ENCODE measurements around the gene METTL9.
"Not testable (repeated sequence)": the region's sequence is repeated elsewhere in the genome, so short reads cannot be mapped to it uniquely, and the experiment has no call there.

METTL9 gene

GRCh38 chr16:21574372-21574771 lies 25.0 kb upstream of the METTL9 start:
- no peaks in the 10 kb centered on the region for H3K36me3 ChIP-seq (ENCODE audit: insufficient read depth, low read length)
- no peak overlapping the region for H3K9ac ChIP-seq (ENCODE audit: insufficient read length)
- no peak for DNase-seq (ENCODE audit: low read depth, low spot score)
- no peak overlapping the region for H3K27ac ChIP-seq
- H3K9me3 ChIP-seq (ENCODE audit: low read depth, low read length), result no peaks in the 10 kb centered on the region
- TF ChIP-seq POLR2AphosphoS5 (IDR thresholded peaks at IDR 0.05; ENCODE audit: borderline replicate concordance, low read depth, low read length) (no peak), EZH2 (IDR thresholded peaks at IDR 0.05) (no peak), FOXP2 (optimal IDR thresholded peaks at IDR 0.05; ENCODE audit: control extremely low read depth, extremely low read length, insufficient read depth) (no peak)
- H3K4me3 ChIP-seq, result no peak overlapping the region

- not testable (repeated sequence) for H3K27ac ChIP-seq; DNase-seq (ENCODE audit: low read depth, low spot score); H3K4me3 ChIP-seq; H3K36me3 ChIP-seq (ENCODE audit: insufficient read depth, low read length); H3K9me3 ChIP-seq (ENCODE audit: low read depth, low read length); H3K9ac ChIP-seq (ENCODE audit: insufficient read length)
Measured at GRCh38 chr16:21576323-21576722, 23.1 kb upstream of the METTL9 start.

GRCh38 chr16:21577487-21577886 lies 21.9 kb upstream of the METTL9 start:
- not testable (repeated sequence) for H3K36me3 ChIP-seq (ENCODE audit: insufficient read depth, low read length); H3K4me3 ChIP-seq; DNase-seq (ENCODE audit: low read depth, low spot score); H3K9ac ChIP-seq (ENCODE audit: insufficient read length); H3K27ac ChIP-seq; H3K9me3 ChIP-seq (ENCODE audit: low read depth, low read length)

DNA sequence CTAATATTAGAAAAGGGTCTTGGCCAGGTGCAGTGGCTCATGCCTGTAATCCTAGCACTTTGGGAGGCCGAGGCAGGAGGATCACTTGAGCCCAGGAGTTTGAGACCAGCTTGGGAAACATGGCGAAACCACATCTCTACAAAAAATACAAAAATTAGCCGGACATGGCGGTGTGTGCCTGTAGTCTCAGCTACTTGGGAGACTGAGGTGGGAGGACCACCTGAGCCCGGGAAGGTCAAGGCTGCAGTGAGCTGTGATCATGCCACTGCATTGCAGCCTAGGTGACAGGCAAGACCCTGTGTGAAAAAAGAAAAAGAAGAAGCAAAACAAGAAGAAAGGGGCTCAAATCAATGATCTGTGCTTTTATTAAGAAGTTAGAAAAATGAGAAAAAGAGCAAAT lies 21.1 kb upstream of the METTL9 start:
- not testable (repeated sequence) for H3K4me3 ChIP-seq; H3K27ac ChIP-seq; H3K36me3 ChIP-seq (ENCODE audit: insufficient read depth, low read length); H3K9ac ChIP-seq (ENCODE audit: insufficient read length); DNase-seq (ENCODE audit: low read depth, low spot score); H3K9me3 ChIP-seq (ENCODE audit: low read depth, low read length)

GRCh38 chr16:21580131-21580530 lies 19.2 kb upstream of the METTL9 start:
- not testable (repeated sequence) for H3K9me3 ChIP-seq (ENCODE audit: low read depth, low read length); H3K36me3 ChIP-seq (ENCODE audit: insufficient read depth, low read length); DNase-seq (ENCODE audit: low read depth, low spot score); H3K9ac ChIP-seq (ENCODE audit: insufficient read length); H3K27ac ChIP-seq; H3K4me3 ChIP-seq

DNA sequence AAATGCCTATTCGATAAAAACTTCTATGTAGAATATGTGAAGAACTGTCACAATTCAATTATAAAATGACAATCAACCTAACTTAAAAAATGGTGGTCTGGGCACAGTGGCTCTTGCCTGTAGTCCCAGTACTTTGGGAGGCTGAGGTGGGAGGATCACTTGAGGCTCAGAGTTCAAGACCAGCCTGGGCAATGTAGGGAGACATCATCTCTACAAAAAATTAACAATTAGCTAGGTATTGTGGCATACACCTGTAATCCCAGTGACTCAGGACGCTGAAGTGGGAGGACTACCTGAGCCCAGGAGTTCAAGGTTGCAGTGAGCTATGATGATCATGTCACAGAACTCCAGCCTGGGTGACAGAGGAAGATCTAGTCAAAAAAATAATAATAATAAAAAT lies 18.6 kb upstream of the METTL9 start:
- H3K9ac ChIP-seq (ENCODE audit: insufficient read length), result no peak overlapping the region
- TF ChIP-seq EZH2 (IDR thresholded peaks at IDR 0.05) (no peak), FOXP2 (optimal IDR thresholded peaks at IDR 0.05; ENCODE audit: control extremely low read depth, extremely low read length, insufficient read depth) (no peak), POLR2AphosphoS5 (IDR thresholded peaks at IDR 0.05; ENCODE audit: borderline replicate concordance, low read depth, low read length) (no peak)

GRCh38 chr16:21584817-21585216 lies 14.6 kb upstream of the METTL9 start:
- TF ChIP-seq POLR2AphosphoS5 (IDR thresholded peaks at IDR 0.05; ENCODE audit: borderline replicate concordance, low read depth, low read length), result no peak
- no peak for TF ChIP-seq EZH2 (IDR thresholded peaks at IDR 0.05)
- no peak for TF ChIP-seq FOXP2 (optimal IDR thresholded peaks at IDR 0.05; ENCODE audit: control extremely low read depth, extremely low read length, insufficient read depth)
- no peak overlapping the region for H3K4me3 ChIP-seq
- no peak for DNase-seq (ENCODE audit: low read depth, low spot score)
- no peak overlapping the region for H3K27ac ChIP-seq
- no peaks in the 10 kb centered on the region for H3K9me3 ChIP-seq (ENCODE audit: low read depth, low read length)
- H3K36me3 ChIP-seq (ENCODE audit: insufficient read depth, low read length), result no peaks in the 10 kb centered on the region
- H3K9ac ChIP-seq (ENCODE audit: insufficient read length), result no peak overlapping the region

More for the DNA sequence above, 18.6 kb upstream of the METTL9 start:
- H3K4me3 ChIP-seq, result no peak overlapping the region
- no peak overlapping the region for H3K27ac ChIP-seq
- no peaks in the 10 kb centered on the region for H3K36me3 ChIP-seq (ENCODE audit: insufficient read depth, low read length)
- no peak for DNase-seq (ENCODE audit: low read depth, low spot score)
- H3K9me3 ChIP-seq (ENCODE audit: low read depth, low read length), result no peaks in the 10 kb centered on the region

GRCh38 chr16:21588593-21588992 lies 10.8 kb upstream of the METTL9 start:
- not testable (repeated sequence) for H3K36me3 ChIP-seq (ENCODE audit: insufficient read depth, low read length); DNase-seq (ENCODE audit: low read depth, low spot score); H3K27ac ChIP-seq; H3K9me3 ChIP-seq (ENCODE audit: low read depth, low read length); H3K4me3 ChIP-seq; H3K9ac ChIP-seq (ENCODE audit: insufficient read length)

DNA sequence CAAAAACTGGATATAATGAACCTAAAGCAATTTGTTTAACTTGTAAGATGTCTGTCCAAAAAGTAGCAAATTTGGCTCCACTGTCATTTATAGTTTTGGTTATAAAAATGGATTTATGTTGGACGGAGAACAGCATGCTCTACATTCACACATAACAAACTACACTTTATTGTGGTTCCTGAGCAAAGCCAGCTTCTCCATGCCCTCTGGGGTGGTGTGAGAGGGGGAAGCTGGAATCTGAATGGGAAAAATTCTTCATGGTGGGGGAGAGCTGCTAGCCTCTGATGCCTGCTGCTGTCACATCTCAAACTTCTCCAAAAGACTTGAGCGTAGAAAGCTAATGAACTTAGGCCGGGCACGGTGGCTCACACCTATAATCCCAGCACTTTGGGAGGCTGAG lies 9.8 kb upstream of the METTL9 start:
- Histone ChIP-seq H3K27ac (no peak overlapping the region), H3K4me3 (no peak overlapping the region), H3K36me3 (ENCODE audit: insufficient read depth, low read length) (no peaks in the 10 kb centered on the region), H3K9me3 (ENCODE audit: low read depth, low read length) (no peaks in the 10 kb centered on the region), H3K9ac (ENCODE audit: insufficient read length) (no peak overlapping the region)
- no peak for TF ChIP-seq POLR2AphosphoS5 (IDR thresholded peaks at IDR 0.05; ENCODE audit: borderline replicate concordance, low read depth, low read length)
- TF ChIP-seq FOXP2 (optimal IDR thresholded peaks at IDR 0.05; ENCODE audit: control extremely low read depth, extremely low read length, insufficient read depth), result no peak
- no peak for TF ChIP-seq EZH2 (IDR thresholded peaks at IDR 0.05)
- no peak for DNase-seq (ENCODE audit: low read depth, low spot score)

DNA sequence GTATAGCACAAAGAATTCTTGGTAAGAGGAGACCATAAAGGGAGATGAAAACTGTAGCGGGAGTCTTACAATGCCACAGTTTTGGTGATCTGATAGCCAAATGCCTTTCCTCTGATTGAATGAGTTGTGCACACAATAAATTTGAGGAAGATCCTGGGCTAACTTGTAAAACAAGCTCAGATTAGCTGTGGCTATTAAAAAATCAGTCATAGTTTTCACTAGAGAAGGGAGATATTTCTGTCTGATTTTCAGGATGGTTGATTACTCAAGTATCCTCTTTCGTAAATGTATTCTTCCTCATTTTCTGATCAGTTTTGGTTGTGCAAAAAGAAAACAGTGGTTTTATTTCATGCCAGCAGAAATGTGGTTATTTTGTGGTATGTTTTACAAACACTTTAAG lies 9.1 kb upstream of the METTL9 start:
- Histone ChIP-seq H3K27ac (peak overlapping the region; percentile 78), H3K4me3 (peak overlapping the region; percentile 29; the same call in 1 of the 2 replicates), H3K9ac (ENCODE audit: insufficient read length) (peak overlapping the region; percentile 63), H3K36me3 (ENCODE audit: insufficient read depth, low read length) (no peaks in the 10 kb centered on the region), H3K9me3 (ENCODE audit: low read depth, low read length) (no peaks in the 10 kb centered on the region)
- no peak for DNase-seq (ENCODE audit: low read depth, low spot score)
- TF ChIP-seq EZH2 (IDR thresholded peaks at IDR 0.05) (no peak), FOXP2 (optimal IDR thresholded peaks at IDR 0.05; ENCODE audit: control extremely low read depth, extremely low read length, insufficient read depth) (no peak), POLR2AphosphoS5 (IDR thresholded peaks at IDR 0.05; ENCODE audit: borderline replicate concordance, low read depth, low read length) (no peak)
